HCT116 (cell line): ENCODE measurements around the gene FAT2. TPM values are rescaled to one million over a fixed set of nuclear protein-coding genes. Genes with fewer than 3 reads are reported as not detected.

Experiments
- ATAC-seq: fragments of 200-7000 bp; cut with Tn5 transposase; 2 replicates; pipeline ENCODE4 v1.9.1; 2020; ENCODE audit warnings: mild to moderate bottlenecking, moderate library complexity
- BruUV-seq: library from RNA; stranded (reverse); fragments of 400-500 nt; replicated peaks from 2 replicates; lab custom pipeline; 2021; lab: Mats Ljungman, UMichigan
- CTCF ChIA-PET: fragments of 300-600 bp; sonication (Branson Sonifier 250); formaldehyde crosslinking; loops from one replicate; lab custom pipeline; 2021; ENCODE audit warnings: antibody characterized with exemption; lab: Charles Lee
- POLR2A ChIA-PET: fragments of 300-600, 350-600 bp; sonication (Branson Sonifier 250); formaldehyde crosslinking; loops from one replicate; lab custom pipeline; 2021; ENCODE audit warnings: antibody characterized with exemption; lab: Charles Lee
- RAD21 ChIA-PET, 2 experiments: fragments of 300-600 bp; sonication (Branson Sonifier 250); formaldehyde crosslinking; loops; one replicate each; lab custom pipeline; 2023; ENCODE audit warnings: low total read pairs in 2 of 2; ENCODE audit not compliant: uncharacterized antibody in 2 of 2, unreplicated experiment in 2 of 2, low non-redundant PET in 1 of 2; lab: Charles Lee
- DNase-seq: peaks from one replicate; pipeline ENCODE4 v3.0.0-alpha.2; 2010; ENCODE audit warnings: low read depth, low spot score
- H2AFZ ChIP-seq: fragments of 200-600 bp; shearing (Covaris generic), sonication (generic); 2 replicates; pipeline ENCODE4 v1.6.1; 2017; ENCODE audit warnings: low read depth, mixed run types, mixed read lengths, antibody characterized with exemption, low read length; ENCODE audit not compliant: poor library complexity, severe bottlenecking
- H3K27ac ChIP-seq: 2 replicates; pipeline ENCODE4 v1.5.1; 2012; ENCODE audit warnings: low read depth, low read length
- H3K27me3 ChIP-seq: fragments of 200-600 bp; sonication (generic); 2 replicates; pipeline ENCODE4 v1.6.1; 2016; ENCODE audit warnings: mixed run types, low read length, mixed read lengths; ENCODE audit not compliant: insufficient read depth
- H3K36me3 ChIP-seq, 2 experiments: fragments of 200-500 bp in 1 of 2; fragments of 200-600 bp in 1 of 2; sonication (Bioruptor generic) in 1 of 2; sonication (generic) in 1 of 2; 2 replicates each; pipeline versions ENCODE4 v1.5.1 to v1.6.1; 2014 to 2016; ENCODE audit warnings: low read length in 2 of 2, inconsistent platforms in 1 of 2, mixed read lengths in 1 of 2, mixed run types in 1 of 2; ENCODE audit not compliant: insufficient read depth in 2 of 2, control insufficient read depth in 1 of 2
- H3K4me1 ChIP-seq, 2 experiments: fragments of 200-600 bp in 1 of 2; sonication (generic) in 1 of 2; 2 replicates each; pipeline versions ENCODE4 v1.5.1 to v1.6.1; 2012 to 2017; ENCODE audit warnings: low read length in 2 of 2, inconsistent platforms in 1 of 2, mild to moderate bottlenecking in 1 of 2, mixed read lengths in 1 of 2, mixed run types in 1 of 2, moderate library complexity in 1 of 2; ENCODE audit not compliant: insufficient read depth in 2 of 2, control insufficient read depth in 1 of 2
- H3K4me2 ChIP-seq: fragments of 200-600 bp; sonication (generic); 2 replicates; pipeline ENCODE4 v1.6.1; 2017; ENCODE audit warnings: mixed run types, low read length, mixed read lengths
- H3K4me3 ChIP-seq, 2 experiments: fragments of 200-600 bp in 1 of 2; sonication (generic) in 1 of 2; replicated peaks in 1 of 2; 2 replicates each; pipeline ENCODE4 v1.5.1; 2011 to 2016; ENCODE audit warnings: low read length in 2 of 2, control low read depth in 1 of 2, low read depth in 1 of 2, mild to moderate bottlenecking in 1 of 2, mixed read lengths in 1 of 2, mixed run types in 1 of 2
- H3K79me2 ChIP-seq: fragments of 200-600 bp; sonication (generic); 2 replicates; pipeline ENCODE4 v1.6.1; 2017; ENCODE audit warnings: mild to moderate bottlenecking, mixed run types, low read length, moderate library complexity, mixed read lengths; ENCODE audit not compliant: insufficient read depth
- H3K9ac ChIP-seq: fragments of 200-600 bp; sonication (generic); 2 replicates; pipeline ENCODE4 v1.6.1; 2016; ENCODE audit warnings: low read length, mixed read lengths
- H3K9me2 ChIP-seq: fragments of 200-600 bp; sonication (generic), shearing (Covaris generic); 2 replicates; pipeline ENCODE4 v1.6.1; 2017; ENCODE audit warnings: mixed run types, mild to moderate bottlenecking, moderate library complexity; ENCODE audit not compliant: insufficient read depth
- H3K9me3 ChIP-seq, 2 experiments: fragments of 200-500 bp in 1 of 2; fragments of 200-600 bp in 1 of 2; sonication (Bioruptor generic) in 1 of 2; sonication (generic) in 1 of 2; 2 replicates each; pipeline ENCODE4 v1.6.1; 2014 to 2017; ENCODE audit warnings: low read length in 2 of 2, mixed read lengths in 2 of 2, inconsistent platforms in 1 of 2, low read depth in 1 of 2, mild to moderate bottlenecking in 1 of 2, mixed run types in 1 of 2, moderate library complexity in 1 of 2; ENCODE audit not compliant: control insufficient read depth in 1 of 2, insufficient read depth in 1 of 2
- H4K20me1 ChIP-seq: fragments of 200-600 bp; sonication (generic), shearing (Covaris generic); 2 replicates; pipeline ENCODE4 v1.6.1; 2017; ENCODE audit warnings: mixed run types, mild to moderate bottlenecking, moderate library complexity; ENCODE audit not compliant: insufficient read depth
- CBX3 ChIP-seq: IDR thresholded peaks from 2 replicates; pipeline ENCODE4 v1.6.1; 2012; ENCODE audit warnings: low read depth
- CTCF ChIP-seq, 3 experiments: fragments of 200-600 bp in 1 of 3; sonication (generic) in 1 of 3; IDR thresholded peaks in 2 of 3; conservative IDR thresholded peaks in 1 of 3; 2 replicates each; pipeline ENCODE4 v1.5.1; 2012 to 2017; ENCODE audit warnings: low read depth in 2 of 3, low read length in 2 of 3, antibody characterized with exemption in 1 of 3, borderline replicate concordance in 1 of 3, control low read depth in 1 of 3, mild to moderate bottlenecking in 1 of 3, mixed read lengths in 1 of 3, mixed run types in 1 of 3, moderate library complexity in 1 of 3; ENCODE audit not compliant: insufficient read depth in 1 of 3
- EGR1 ChIP-seq: IDR thresholded peaks from 2 replicates; pipeline ENCODE4 v1.6.1; 2012; ENCODE audit warnings: low read depth
- ELF1 ChIP-seq: IDR thresholded peaks from 2 replicates; pipeline ENCODE4 v1.6.1; 2012; ENCODE audit warnings: low read depth, borderline replicate concordance
- FOSL1 ChIP-seq: IDR thresholded peaks from 2 replicates; pipeline ENCODE4 v1.6.1; 2012; ENCODE audit warnings: low read depth
- JUND ChIP-seq: IDR thresholded peaks from 2 replicates; pipeline ENCODE4 v1.6.1; 2012
- POLR2A ChIP-seq: IDR thresholded peaks from 2 replicates; pipeline ENCODE4 v1.7.0; 2011; ENCODE audit warnings: borderline replicate concordance; ENCODE audit not compliant: insufficient read depth, insufficient read length; ENCODE audit errors: extremely low read depth
- POLR2AphosphoS5 ChIP-seq: IDR thresholded peaks from 2 replicates; pipeline ENCODE4 v1.6.1; 2011; ENCODE audit warnings: mild to moderate bottlenecking, low read depth, low read length, moderate library complexity
- RAD21 ChIP-seq: IDR thresholded peaks from 2 replicates; pipeline ENCODE4 v1.6.1; 2012; ENCODE audit warnings: low read depth, mild to moderate bottlenecking
- REST ChIP-seq: IDR thresholded peaks from 2 replicates; pipeline ENCODE4 v1.6.1; 2012; ENCODE audit warnings: low read depth
- SIN3A ChIP-seq: IDR thresholded peaks from 2 replicates; pipeline ENCODE4 v1.6.1; 2012; ENCODE audit warnings: low read depth
- SP1 ChIP-seq: IDR thresholded peaks from 2 replicates; pipeline ENCODE4 v1.6.1; 2012; ENCODE audit warnings: low read depth
- SRF ChIP-seq: IDR thresholded peaks from 2 replicates; pipeline ENCODE4 v1.6.1; 2012; ENCODE audit warnings: low read depth
- YY1 ChIP-seq: IDR thresholded peaks from 2 replicates; pipeline ENCODE4 v1.6.1; 2011; ENCODE audit warnings: low read length, low read depth, moderate library complexity, mild to moderate bottlenecking; ENCODE audit not compliant: insufficient replicate concordance; ENCODE audit errors: extremely low read depth
- ZBTB33 ChIP-seq: IDR thresholded peaks from 2 replicates; pipeline ENCODE4 v1.6.1; 2011; ENCODE audit warnings: mild to moderate bottlenecking, low read length, moderate library complexity; ENCODE audit not compliant: insufficient replicate concordance; ENCODE audit errors: extremely low read depth
- ZFX ChIP-seq: fragments of 450-650 bp; IDR thresholded peaks from 2 replicates; pipeline ENCODE4 v1.6.1; 2017
- ZNF274 ChIP-seq: fragments of 200-500 bp; sonication (Bioruptor generic); IDR thresholded peaks from 2 replicates; pipeline ENCODE4 v1.6.1; 2014; ENCODE audit warnings: mild to moderate bottlenecking, low read depth, low read length, inconsistent platforms
- intact Hi-C: fragments of 100-400 bp; cut with micrococcal nuclease; formaldehyde crosslinking; loops from 2 replicates; pipeline ENCODE4 v1.10.0; 2022
- total RNA-seq: library from RNA; stranded (reverse); gene quantifications from one replicate; pipeline ENCODE4 v1.2.1, GENCODE V29; 2021; ENCODE audit not compliant: unreplicated experiment

Gene FAT2
- total RNA-seq, 1 experiment from 2014 or later = 0.05 TPM

GRCh38 chr5:151602806-151603205 lies 11.7 kb upstream of the FAT2 start:
- BruUV-seq = no TSS peak
- Histone ChIP-seq H3K4me3 (no peak overlapping the region), H2AFZ (no peak overlapping the region), H3K79me2 (no peaks in the 10 kb centered on the region), H3K36me3 (no peaks in the 10 kb centered on the region), H4K20me1 (no peaks in the 10 kb centered on the region), H3K27me3 (peaks cover 28% of the 10 kb centered on the region), H3K4me1 (no peaks in the 10 kb centered on the region), H3K9ac (no peak overlapping the region), H3K27ac (no peak overlapping the region)
- no peak for DNase-seq
- intact Hi-C loops = no loop called here
- ChIA-PET RAD21 (no interaction called here), POLR2A (no interaction called here), CTCF (no interaction called here)
- TF ChIP-seq JUND = no peak
- TF ChIP-seq ELF1 = no peak
- no peak for TF ChIP-seq FOSL1
- no peak for TF ChIP-seq CTCF (IDR thresholded peaks at IDR 0.05 in 2 of 3, conservative IDR thresholded peaks at IDR 0.05 in 1 of 3; ENCODE audit: borderline replicate concordance in 1 of 3, insufficient read depth in 1 of 3, low read depth in 2 of 3, low read length in 2 of 3)
- no peak for TF ChIP-seq POLR2A
- no peak for TF ChIP-seq ZBTB33
- TF ChIP-seq REST = no peak
- no peak for TF ChIP-seq SRF
- TF ChIP-seq POLR2AphosphoS5 = no peak
- no peak for TF ChIP-seq YY1
- no peak for TF ChIP-seq ZNF274
- no peak for TF ChIP-seq SIN3A
- TF ChIP-seq CBX3 = no peak
- TF ChIP-seq ZFX = no peak
- no peak for TF ChIP-seq RAD21
- no peak for TF ChIP-seq SP1
- no peak for TF ChIP-seq EGR1
- TF ChIP-seq, all 23 proteins: peak for 0
- no peak overlapping the region for H3K4me2 ChIP-seq
- no peaks in the 10 kb centered on the region for H3K9me2 ChIP-seq
- H3K9me3 ChIP-seq = no peaks in the 10 kb centered on the region
- ATAC-seq = no peak
